NCI-H510A (cell line): ENCODE results near the gene VARS1.

ENCODE experiments used
- DNase-seq: peaks from one replicate; lab custom pipeline; 2025; lab: John Stamatoyannopoulos, UW

The VARS1 gene

GRCh38 chr6:31771992-31772358 lies 23.6 kb downstream of the VARS1 start:
- no peak for DNase-seq

GRCh38 chr6:31770860-31771259 lies 24.7 kb downstream of the VARS1 start:
- no peak for DNase-seq

DNA sequence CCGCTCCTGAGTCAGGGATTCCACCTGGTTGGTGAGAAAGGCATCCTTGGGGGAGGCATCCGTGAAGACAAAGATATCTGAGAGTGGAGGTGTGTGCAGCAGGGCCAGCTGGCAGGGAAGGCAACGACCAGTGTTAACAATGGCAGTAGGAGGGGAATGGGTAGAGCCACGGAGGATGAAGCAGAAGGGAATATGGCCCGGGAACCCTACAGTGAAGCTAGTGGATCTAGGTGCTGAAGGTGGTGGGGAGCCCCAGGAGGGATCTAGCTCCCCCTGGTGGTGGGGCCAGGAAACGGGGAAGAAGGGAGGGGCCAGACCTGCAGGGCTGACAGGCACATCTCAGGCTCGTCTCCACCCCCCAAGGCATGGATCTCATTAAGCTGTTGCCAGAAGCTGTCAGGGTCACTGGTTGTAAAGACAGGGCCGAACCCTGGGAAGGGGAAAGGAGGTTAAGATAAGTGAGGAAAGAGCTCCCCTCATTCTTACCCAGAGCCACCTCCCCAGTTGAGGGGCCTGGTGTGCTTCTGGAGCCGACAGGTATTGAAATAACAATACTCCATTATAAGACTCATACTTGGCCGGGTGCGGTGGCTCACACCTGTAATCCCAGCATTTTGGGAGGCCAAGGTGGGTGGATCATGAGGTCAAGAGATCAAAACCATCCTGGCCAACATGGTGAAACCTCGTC lies 25.7 kb downstream of the VARS1 start:
- DNase-seq: peak; percentile 33

DNA sequence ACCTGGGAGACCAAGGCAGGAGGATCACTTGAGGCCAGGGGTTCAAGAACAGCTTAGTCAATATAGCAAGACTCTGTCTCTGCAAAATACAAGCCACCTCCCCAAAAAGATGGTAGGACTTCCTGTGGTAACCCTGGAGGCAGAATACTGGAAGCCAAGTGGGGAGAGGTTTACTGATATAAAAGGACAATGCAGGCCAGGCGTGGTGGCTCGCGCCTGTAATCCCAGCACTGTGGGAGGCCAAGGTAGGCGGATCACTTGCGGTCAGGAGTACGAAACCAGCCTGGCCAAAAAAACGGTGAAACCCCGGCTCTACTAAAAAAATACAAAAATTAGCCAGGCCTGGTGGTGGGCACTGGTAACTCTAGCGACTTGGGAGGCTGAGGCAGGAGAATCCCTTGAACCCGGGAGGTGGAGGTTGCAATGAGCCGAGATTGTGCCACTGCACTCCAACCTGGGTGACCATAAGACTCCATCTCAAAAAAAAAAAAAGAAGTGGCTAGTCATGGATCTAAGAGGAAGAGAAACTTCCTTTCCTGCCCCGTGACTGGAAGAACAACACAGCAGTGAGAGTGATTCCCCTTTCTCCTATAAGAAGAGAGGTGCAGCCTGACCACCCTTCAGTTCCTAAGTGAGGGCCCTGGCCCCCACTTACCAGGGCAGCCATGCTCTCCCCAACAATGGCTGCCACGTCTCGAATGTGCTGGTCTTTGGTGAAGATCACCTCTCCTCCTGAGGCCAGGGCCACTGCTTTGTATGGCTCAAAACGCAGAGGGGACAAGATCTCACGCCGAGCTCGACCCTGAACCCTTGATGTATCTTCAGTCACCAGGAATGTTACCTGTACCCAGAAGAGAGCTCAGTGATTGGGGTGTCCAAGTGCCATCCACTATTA lies 26.9 kb downstream of the VARS1 start:
- DNase-seq: no peak

DNA sequence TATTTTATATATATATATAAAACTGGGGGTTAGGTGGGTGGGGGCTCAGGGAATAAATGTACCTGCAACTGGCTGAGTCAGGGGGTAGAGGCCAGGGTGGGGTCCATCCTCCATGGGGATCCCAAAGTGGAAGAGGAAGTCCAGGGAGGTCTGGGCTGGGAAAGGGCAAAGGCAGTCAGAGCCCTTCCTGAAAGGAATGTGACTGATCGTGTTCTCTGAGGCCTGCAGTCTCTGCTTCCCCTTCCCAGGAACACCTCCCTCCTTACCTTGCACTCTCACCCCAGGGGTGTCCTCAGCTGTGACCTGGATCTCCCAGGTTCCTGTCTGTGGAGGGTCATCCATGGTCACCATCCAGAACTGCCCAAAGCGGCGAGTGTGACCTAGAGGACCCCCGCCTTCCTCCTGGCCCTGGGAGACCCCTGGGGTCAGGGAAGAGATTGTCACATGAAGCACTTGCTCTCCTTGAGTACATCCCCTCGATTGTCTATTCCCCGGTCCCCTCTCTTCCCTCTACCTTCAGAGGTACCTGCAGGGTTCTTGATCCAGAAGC lies 28.4 kb downstream of the VARS1 start:
- no peak for DNase-seq

GRCh38 chr6:31765910-31766794 lies 29.4 kb downstream of the VARS1 start:
- DNase-seq: peak; percentile 25

DNA sequence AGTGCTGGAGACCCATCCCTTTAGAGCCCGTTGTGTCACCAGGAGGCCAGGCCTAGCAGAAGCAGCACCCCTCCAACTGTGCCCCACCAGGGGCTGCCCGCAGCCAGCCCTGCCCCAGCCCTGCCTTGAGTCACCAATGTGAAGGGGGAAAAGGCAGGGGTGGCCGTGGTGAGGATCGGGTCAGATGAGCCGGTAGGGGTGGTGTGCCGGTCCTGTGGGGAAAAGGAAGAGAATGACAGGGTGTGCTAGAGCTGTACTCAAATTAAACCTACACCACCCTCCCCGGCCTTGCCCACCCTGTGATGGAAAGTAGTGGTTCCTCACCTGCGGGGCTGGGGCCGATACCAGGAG lies 30.0 kb downstream of the VARS1 start:
- DNase-seq: no peak

GRCh38 chr6:31764198-31764597 lies 31.4 kb downstream of the VARS1 start:
- no peak for DNase-seq

GRCh38 chr6:31763619-31763940 lies 32.0 kb downstream of the VARS1 start:
- DNase-seq: no peak

- no peak for DNase-seq
Measured at GRCh38 chr6:31762878-31763618, 32.5 kb downstream of the VARS1 start.

DNA sequence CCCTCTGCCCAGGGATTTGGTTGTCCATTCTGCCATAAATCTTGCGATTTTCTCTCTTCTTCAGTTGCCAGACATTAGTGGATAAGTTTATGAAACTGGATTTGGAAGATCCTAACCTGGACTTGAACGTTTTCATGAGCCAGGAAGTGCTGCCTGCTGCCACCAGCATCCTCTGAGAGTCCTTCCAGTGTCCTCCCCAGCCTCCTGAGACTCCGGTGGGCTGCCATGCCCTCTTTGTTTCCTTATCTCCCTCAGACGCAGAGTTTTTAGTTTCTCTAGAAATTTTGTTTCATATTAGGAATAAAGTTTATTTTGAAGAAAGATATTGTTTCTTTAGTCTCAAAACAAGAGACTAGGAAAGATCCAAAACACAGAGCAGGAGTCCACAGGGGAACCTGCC lies 33.2 kb downstream of the VARS1 start, which contains the start of gene SAPCD1:
SAPCD1 (plus strand) TSS at position 301 of the 400 bp plus-strand sequence. CDS start 399 bp downstream, outside the sequence.
- DNase-seq: no peak

GRCh38 chr6:31761343-31761742 lies 34.2 kb downstream of the VARS1 start:
- no peak for DNase-seq

- DNase-seq: no peak
Measured at GRCh38 chr6:31760790-31761189, 34.8 kb downstream of the VARS1 start.

DNA sequence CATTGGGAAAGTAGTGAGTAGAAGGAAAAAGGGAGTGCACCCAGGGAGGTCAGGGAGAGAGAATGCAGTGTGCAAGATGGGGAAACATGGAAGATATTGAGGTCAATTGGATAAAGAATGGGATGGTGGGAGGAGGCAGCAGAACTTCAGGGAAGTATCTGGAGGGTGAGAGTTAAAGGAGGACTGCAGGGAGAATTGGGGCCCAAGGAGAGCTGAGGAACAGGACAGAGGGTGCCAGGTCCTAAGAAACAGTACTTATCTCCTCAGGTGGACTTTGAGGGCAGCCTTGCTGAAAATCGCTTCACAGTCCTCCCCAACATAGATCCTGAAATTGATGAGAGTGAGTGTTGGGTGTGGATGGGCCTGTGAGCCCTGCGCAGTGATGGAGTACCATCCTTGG lies 37.3 kb downstream of the VARS1 start:
- DNase-seq: no peak

- no peak for DNase-seq
Measured at GRCh38 chr6:31752739-31753319, 42.7 kb downstream of the VARS1 start.

GRCh38 chr6:31750411-31751022 lies 45.0 kb downstream of the VARS1 start:
- DNase-seq: no peak

DNA sequence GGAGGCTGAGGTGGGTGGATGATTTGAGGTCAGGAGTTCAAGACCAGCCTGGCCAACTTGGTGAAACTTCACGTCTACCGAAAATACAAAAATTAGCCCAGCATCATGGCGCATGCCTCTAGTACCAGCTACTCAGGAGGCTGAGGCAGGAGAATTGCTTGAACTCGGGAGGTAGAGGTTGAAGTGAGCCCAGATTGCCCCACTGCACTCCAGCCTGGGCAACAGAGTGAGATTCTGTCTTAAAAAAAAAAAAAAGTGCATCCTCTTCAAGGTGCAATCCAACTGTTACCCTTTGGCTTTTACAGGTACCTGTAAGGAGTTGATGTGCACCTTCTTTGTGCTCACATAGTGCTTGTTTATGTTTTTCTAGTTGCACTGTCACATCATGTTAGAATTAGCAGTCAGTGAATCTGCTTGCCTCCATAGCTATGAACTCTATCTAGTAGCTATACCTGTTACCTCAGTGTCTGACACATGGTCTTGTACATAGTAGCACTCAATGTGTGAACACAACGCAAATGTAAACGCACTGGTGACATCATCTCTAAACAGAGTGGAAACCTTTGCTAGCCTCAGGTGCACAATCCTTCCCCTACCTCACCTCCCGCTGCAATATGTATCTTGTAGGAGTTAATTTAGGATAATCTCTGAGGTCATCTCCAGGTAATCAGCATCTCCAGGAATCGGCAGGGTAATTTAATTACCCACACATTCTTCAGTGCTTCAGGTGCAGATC lies 46.1 kb downstream of the VARS1 start:
- DNase-seq: no peak
